Neural progenitor cell (in vitro differentiated cells): ENCODE data around the gene RPEL1. TPM values are rescaled to one million over a fixed set of nuclear protein-coding genes. Genes with fewer than 3 reads are reported as not detected.

ENCODE experiments used
- DNase-seq: peaks from one replicate; pipeline ENCODE4 v3.0.0-alpha.2; 2016; ENCODE audit warnings: low spot score
- H2AFZ ChIP-seq: fragments of 200-600 bp; sonication (generic); replicated peaks from 2 replicates; pipeline ENCODE4 v1.6.1; 2016; ENCODE audit warnings: antibody characterized with exemption
- H3F3A ChIP-seq: fragments of 200-600 bp; sonication (generic); 2 replicates; pipeline ENCODE4 v1.6.1; 2016; ENCODE audit warnings: antibody characterized with exemption, low read depth
- H3K27ac ChIP-seq: fragments of 200-600 bp; sonication (generic); 2 replicates; pipeline ENCODE4 v1.5.1; 2016; ENCODE audit warnings: mild to moderate bottlenecking
- H3K27me3 ChIP-seq: fragments of 200-600 bp; sonication (generic); 2 replicates; pipeline ENCODE4 v1.6.1; 2016; ENCODE audit warnings: mild to moderate bottlenecking, moderate library complexity
- H3K36me3 ChIP-seq: fragments of 200-600 bp; sonication (generic); 2 replicates; pipeline ENCODE4 v1.5.1; 2016
- H3K4me1 ChIP-seq: fragments of 200-600 bp; sonication (generic); 2 replicates; pipeline ENCODE4 v1.6.1; 2016; ENCODE audit warnings: mixed run types
- H3K4me2 ChIP-seq: fragments of 200-600 bp; sonication (generic); 2 replicates; pipeline ENCODE4 v1.6.1; 2016
- H3K4me3 ChIP-seq: fragments of 200-600 bp; sonication (generic); 2 replicates; pipeline ENCODE4 v1.5.1; 2016
- H3K79me2 ChIP-seq: fragments of 200-600 bp; sonication (generic); 2 replicates; pipeline ENCODE4 v1.6.1; 2016; ENCODE audit warnings: low read depth
- H3K9ac ChIP-seq: fragments of 200-600 bp; sonication (generic); 2 replicates; pipeline ENCODE4 v1.6.1; 2016
- H3K9me3 ChIP-seq: fragments of 200-600 bp; sonication (generic); 2 replicates; pipeline ENCODE4 v1.5.1; 2016; ENCODE audit warnings: low read depth
- H4K20me1 ChIP-seq: fragments of 200-600 bp; sonication (generic); 2 replicates; pipeline ENCODE4 v1.6.1; 2016; ENCODE audit warnings: low read depth
- H3K27ac Mint-ChIP-seq: 3 replicates; pipeline ENCODE4 v1.8.0; 2021; ENCODE audit warnings: mixed read lengths
- H3K27me3 Mint-ChIP-seq: 2 replicates; pipeline ENCODE4 v1.8.0; 2022; ENCODE audit warnings: low read depth, mild to moderate bottlenecking, inconsistent platforms, moderate library complexity, mixed read lengths; ENCODE audit not compliant: insufficient read depth
- H3K36me3 Mint-ChIP-seq: 3 replicates; pipeline ENCODE4 v1.8.0; 2021; ENCODE audit warnings: mixed read lengths
- H3K4me1 Mint-ChIP-seq: 3 replicates; pipeline ENCODE4 v1.8.0; 2021; ENCODE audit warnings: mixed read lengths
- H3K4me3 Mint-ChIP-seq: 3 replicates; pipeline ENCODE4 v1.8.0; 2021; ENCODE audit warnings: mild to moderate bottlenecking, moderate library complexity, mixed read lengths
- H3K9me3 Mint-ChIP-seq: 3 replicates; pipeline ENCODE4 v1.8.0; 2020; ENCODE audit warnings: mixed read lengths
- EZH2 ChIP-seq: fragments of 200-600 bp; sonication (generic); IDR thresholded peaks from 2 replicates; pipeline ENCODE4 v1.6.1; 2017; ENCODE audit warnings: antibody characterized with exemption, mild to moderate bottlenecking, moderate library complexity
- EZH2phosphoT487 ChIP-seq: fragments of 200-600 bp; sonication (generic); IDR thresholded peaks from 2 replicates; pipeline ENCODE4 v1.6.1; 2017; ENCODE audit warnings: antibody characterized with exemption
- total RNA-seq: library from RNA; depleted of rRNA; stranded (reverse); fragments of >200 nt; gene quantifications from 2 replicates; pipeline ENCODE4 v1.2.3, GENCODE V29; 2015; ENCODE audit warnings: low replicate concordance
- TF ChIP-seq, protein P1 (sequence below): fragments of 200-600 bp; sonication (generic); IDR thresholded peaks from 2 replicates; pipeline ENCODE4 v1.5.1; 2017; ENCODE audit warnings: antibody characterized with exemption, mild to moderate bottlenecking

The RPEL1 gene
- total RNA-seq, 1 donor from 2014 or later: not detected

DNA sequence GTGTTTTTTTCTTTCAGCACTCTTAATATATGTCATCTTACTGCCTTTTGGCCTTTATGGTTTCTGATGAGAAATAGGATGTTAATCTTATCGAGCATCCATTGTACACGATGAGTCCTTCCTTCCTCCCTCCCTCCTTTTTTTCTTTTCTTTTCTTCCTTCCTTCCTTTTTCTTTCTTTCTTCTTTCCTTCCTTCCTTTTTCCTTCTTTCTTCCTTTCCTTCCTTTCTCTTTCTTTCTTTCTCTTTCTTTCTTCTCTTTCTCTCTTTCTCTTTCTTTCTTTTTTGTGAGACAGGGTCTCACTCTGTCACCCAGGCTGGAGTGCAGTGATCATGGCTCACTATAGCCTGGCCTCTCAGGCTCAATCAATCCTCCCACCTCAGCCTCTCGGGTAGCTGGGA, 8.4 kb downstream of the RPEL1 start:
- H3K36me3 ChIP-seq: no peaks in the 10 kb centered on the region
- Mint-ChIP-seq H3K27me3 (peaks cover 10% of the 10 kb centered on the region), H3K27ac (no peak overlapping the region), H3K4me1 (peaks cover 2% of the 10 kb centered on the region), H3K4me3 (no peak overlapping the region), H3K36me3 (peaks cover 3% of the 10 kb centered on the region), H3K9me3 (peaks cover 17% of the 10 kb centered on the region)
- TF ChIP-seq, protein P1, sequence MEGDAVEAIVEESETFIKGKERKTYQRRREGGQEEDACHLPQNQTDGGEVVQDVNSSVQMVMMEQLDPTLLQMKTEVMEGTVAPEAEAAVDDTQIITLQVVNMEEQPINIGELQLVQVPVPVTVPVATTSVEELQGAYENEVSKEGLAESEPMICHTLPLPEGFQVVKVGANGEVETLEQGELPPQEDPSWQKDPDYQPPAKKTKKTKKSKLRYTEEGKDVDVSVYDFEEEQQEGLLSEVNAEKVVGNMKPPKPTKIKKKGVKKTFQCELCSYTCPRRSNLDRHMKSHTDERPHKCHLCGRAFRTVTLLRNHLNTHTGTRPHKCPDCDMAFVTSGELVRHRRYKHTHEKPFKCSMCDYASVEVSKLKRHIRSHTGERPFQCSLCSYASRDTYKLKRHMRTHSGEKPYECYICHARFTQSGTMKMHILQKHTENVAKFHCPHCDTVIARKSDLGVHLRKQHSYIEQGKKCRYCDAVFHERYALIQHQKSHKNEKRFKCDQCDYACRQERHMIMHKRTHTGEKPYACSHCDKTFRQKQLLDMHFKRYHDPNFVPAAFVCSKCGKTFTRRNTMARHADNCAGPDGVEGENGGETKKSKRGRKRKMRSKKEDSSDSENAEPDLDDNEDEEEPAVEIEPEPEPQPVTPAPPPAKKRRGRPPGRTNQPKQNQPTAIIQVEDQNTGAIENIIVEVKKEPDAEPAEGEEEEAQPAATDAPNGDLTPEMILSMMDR: no peak
- no peak for TF ChIP-seq EZH2
- no peak for TF ChIP-seq EZH2phosphoT487
- H3K9me3 ChIP-seq: no peaks in the 10 kb centered on the region
- no peak overlapping the region for H3K4me3 ChIP-seq
- H3K27me3 ChIP-seq: no peaks in the 10 kb centered on the region
- H3K9ac ChIP-seq: no peak overlapping the region
- no peak for DNase-seq
- H2AFZ ChIP-seq: no peak overlapping the region
- no peak overlapping the region for H3K4me2 ChIP-seq
- no peak overlapping the region for H3K27ac ChIP-seq
- no peaks in the 10 kb centered on the region for H3K4me1 ChIP-seq
- H3F3A ChIP-seq: no peaks in the 10 kb centered on the region
- H4K20me1 ChIP-seq: no peaks in the 10 kb centered on the region
- no peaks in the 10 kb centered on the region for H3K79me2 ChIP-seq

DNA sequence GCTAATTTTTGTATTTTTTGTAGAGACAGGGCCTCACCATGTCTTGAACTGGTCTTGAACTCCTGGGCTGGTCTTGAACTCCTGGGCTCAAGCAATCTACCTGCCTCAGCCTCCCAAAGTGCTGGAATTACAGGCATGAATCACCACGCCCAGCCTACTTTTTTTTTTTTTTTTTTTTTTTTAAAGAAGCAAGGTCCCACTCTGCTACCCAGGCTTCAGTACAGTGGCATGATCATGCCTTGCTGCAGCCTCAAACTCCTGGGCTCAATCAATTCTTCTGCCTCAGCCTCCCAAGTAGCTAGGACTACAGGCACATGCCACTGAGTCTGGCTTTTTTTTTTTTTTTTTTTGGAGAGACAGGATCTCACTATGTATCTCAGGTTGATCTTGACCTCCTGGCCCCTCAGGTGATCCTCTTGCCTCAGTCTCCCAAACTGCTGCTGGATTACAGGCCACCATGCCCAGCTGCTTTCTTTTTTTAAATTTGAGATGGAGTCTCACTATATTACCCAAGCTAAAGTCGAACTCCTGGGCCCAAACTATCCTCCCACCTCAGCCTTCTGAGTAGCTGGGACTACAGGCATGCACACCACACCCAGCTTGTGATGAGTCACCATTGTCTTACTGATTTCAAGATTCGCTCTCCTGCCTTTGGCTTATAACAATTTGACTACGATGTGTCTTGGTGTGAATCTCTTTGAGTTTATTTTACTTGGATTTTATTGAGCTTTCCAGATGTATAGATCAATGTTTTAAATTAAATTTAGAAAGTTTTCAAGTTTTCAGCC, 9.0 kb downstream of the RPEL1 start:
- H3K4me3 ChIP-seq: no peak overlapping the region
- H3K4me2 ChIP-seq: no peak overlapping the region
- H3K9me3 Mint-ChIP-seq: peaks cover 20% of the 10 kb centered on the region
- H3K4me3 Mint-ChIP-seq: no peak overlapping the region
- TF ChIP-seq EZH2phosphoT487 (no peak), EZH2 (no peak)
- TF ChIP-seq, protein P1: no peak
- H3K27ac Mint-ChIP-seq: no peak overlapping the region
- no peaks in the 10 kb centered on the region for H3K27me3 ChIP-seq
- H3K79me2 ChIP-seq: no peaks in the 10 kb centered on the region
- no peak overlapping the region for H2AFZ ChIP-seq
- H3F3A ChIP-seq: no peaks in the 10 kb centered on the region
- peaks cover 2% of the 10 kb centered on the region for H3K4me1 Mint-ChIP-seq
- H3K27me3 Mint-ChIP-seq: peaks cover 10% of the 10 kb centered on the region
- H3K27ac ChIP-seq: no peak overlapping the region
- no peaks in the 10 kb centered on the region for H4K20me1 ChIP-seq
- DNase-seq: no peak
- H3K4me1 ChIP-seq: no peaks in the 10 kb centered on the region
- no peak overlapping the region for H3K9ac ChIP-seq
- H3K9me3 ChIP-seq: no peaks in the 10 kb centered on the region
- H3K36me3 Mint-ChIP-seq: peaks cover 3% of the 10 kb centered on the region
- no peaks in the 10 kb centered on the region for H3K36me3 ChIP-seq

DNA sequence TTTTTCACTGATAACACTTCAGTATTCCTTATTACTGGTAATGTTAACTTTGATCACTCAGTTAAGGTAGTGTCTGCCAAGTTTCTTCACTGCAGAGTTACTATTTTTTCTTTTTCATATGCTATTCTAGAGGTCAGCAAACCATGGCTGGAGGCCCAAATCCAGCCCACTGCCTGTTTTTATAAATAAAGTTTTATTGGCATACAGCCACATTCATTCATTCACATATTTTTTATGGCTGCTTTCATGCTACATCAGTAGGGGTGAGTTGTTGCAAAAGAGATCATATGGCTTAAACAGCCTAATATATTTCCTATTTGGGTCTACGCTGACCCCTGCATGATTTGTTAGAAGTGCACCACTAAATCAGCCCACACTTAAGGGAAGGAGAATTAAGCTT, 10.9 kb downstream of the RPEL1 start:
- peaks cover 5% of the 10 kb centered on the region for H3K27me3 Mint-ChIP-seq
- Histone ChIP-seq H3K27ac (no peak overlapping the region), H2AFZ (no peak overlapping the region), H3K9ac (no peak overlapping the region), H3K36me3 (no peaks in the 10 kb centered on the region), H3K4me1 (no peaks in the 10 kb centered on the region), H4K20me1 (no peaks in the 10 kb centered on the region), H3K27me3 (no peaks in the 10 kb centered on the region), H3F3A (no peaks in the 10 kb centered on the region), H3K4me3 (no peak overlapping the region), H3K9me3 (no peaks in the 10 kb centered on the region), H3K4me2 (no peak overlapping the region), H3K79me2 (no peaks in the 10 kb centered on the region)
- no peak for DNase-seq
- no peaks in the 10 kb centered on the region for H3K4me1 Mint-ChIP-seq
- H3K36me3 Mint-ChIP-seq: no peaks in the 10 kb centered on the region
- H3K27ac Mint-ChIP-seq: no peak overlapping the region
- H3K9me3 Mint-ChIP-seq: peaks cover 27% of the 10 kb centered on the region
- no peak overlapping the region for H3K4me3 Mint-ChIP-seq
- no peak for TF ChIP-seq EZH2phosphoT487
- TF ChIP-seq, protein P1: no peak
- no peak for TF ChIP-seq EZH2
